Stimulated activated CD8-positive, alpha-beta memory T cell treated with anti-CD3 and anti-CD28 coated beads, Interleukin-7, amount 100 ng/mL, for 1 hour (primary cell): ENCODE results near the gene MYOM1.

Experiments used
- DNase-seq, 2 donors: peaks; one replicate each; pipeline ENCODE4 v3.0.0-alpha.2; 2020; ENCODE audit warnings: low read depth in 2 of 2

The MYOM1 gene

GRCh38 chr18:3151399-3152264, 68.1 kb downstream of the MYOM1 start:
- DNase-seq, result no peak

GRCh38 chr18:3150688-3151087, 69.1 kb downstream of the MYOM1 start:
- DNase-seq, result no peak

GRCh38 chr18:3150274-3150673, 69.5 kb downstream of the MYOM1 start:
- DNase-seq, result no peak

- no peak for DNase-seq
Observed at GRCh38 chr18:3148930-3149535, 70.7 kb downstream of the MYOM1 start.

- DNase-seq, result no peak
Observed at GRCh38 chr18:3147935-3148554, 71.7 kb downstream of the MYOM1 start.

GRCh38 chr18:3140986-3141639, 78.7 kb downstream of the MYOM1 start:
- no peak for DNase-seq

- DNase-seq, result no peak
Observed at GRCh38 chr18:3140342-3140741, 79.4 kb downstream of the MYOM1 start.

- DNase-seq, result no peak
Observed at GRCh38 chr18:3139406-3139805, 80.4 kb downstream of the MYOM1 start.

- no peak for DNase-seq
Observed at GRCh38 chr18:3138274-3138975, 81.3 kb downstream of the MYOM1 start.

GRCh38 chr18:3135536-3135935, 84.2 kb downstream of the MYOM1 start:
- no peak for DNase-seq

- no peak for DNase-seq
Observed at GRCh38 chr18:3132700-3133099, 87.1 kb downstream of the MYOM1 start.

- DNase-seq, result no peak
Observed at GRCh38 chr18:3130344-3130743, 89.4 kb downstream of the MYOM1 start.

GRCh38 chr18:3129053-3129864, 90.5 kb downstream of the MYOM1 start:
- peak; percentile 49 to 72 for DNase-seq

GRCh38 chr18:3126457-3127097, 93.2 kb downstream of the MYOM1 start:
- DNase-seq, result no peak

GRCh38 chr18:3124822-3125221, 94.9 kb downstream of the MYOM1 start:
- no peak for DNase-seq

GRCh38 chr18:3122851-3123250, 96.9 kb downstream of the MYOM1 start:
- no peak for DNase-seq

- DNase-seq, result no peak
Observed at GRCh38 chr18:3121259-3121658, 98.5 kb downstream of the MYOM1 start.

GRCh38 chr18:3120356-3120755, 99.4 kb downstream of the MYOM1 start:
- no peak for DNase-seq

- no peak for DNase-seq
Observed at GRCh38 chr18:3119401-3120341, 100.1 kb downstream of the MYOM1 start.
